Nasal cavity respiratory epithelium epithelial cell of viscerocranial mucosa (primary cell): ENCODE data around the gene FABP3. TPM values are rescaled to one million over a fixed set of nuclear protein-coding genes. Genes with fewer than 3 reads are reported as not detected.

Experiments used
- total RNA-seq: library from RNA; depleted of rRNA; stranded (reverse); fragments of >200 nt; gene quantifications from 2 replicates; pipeline ENCODE4 v1.2.3, GENCODE V29; 2014

The FABP3 gene
- 0.50 TPM in 1 of 2 replicates, not detected in the other for total RNA-seq

DNA sequence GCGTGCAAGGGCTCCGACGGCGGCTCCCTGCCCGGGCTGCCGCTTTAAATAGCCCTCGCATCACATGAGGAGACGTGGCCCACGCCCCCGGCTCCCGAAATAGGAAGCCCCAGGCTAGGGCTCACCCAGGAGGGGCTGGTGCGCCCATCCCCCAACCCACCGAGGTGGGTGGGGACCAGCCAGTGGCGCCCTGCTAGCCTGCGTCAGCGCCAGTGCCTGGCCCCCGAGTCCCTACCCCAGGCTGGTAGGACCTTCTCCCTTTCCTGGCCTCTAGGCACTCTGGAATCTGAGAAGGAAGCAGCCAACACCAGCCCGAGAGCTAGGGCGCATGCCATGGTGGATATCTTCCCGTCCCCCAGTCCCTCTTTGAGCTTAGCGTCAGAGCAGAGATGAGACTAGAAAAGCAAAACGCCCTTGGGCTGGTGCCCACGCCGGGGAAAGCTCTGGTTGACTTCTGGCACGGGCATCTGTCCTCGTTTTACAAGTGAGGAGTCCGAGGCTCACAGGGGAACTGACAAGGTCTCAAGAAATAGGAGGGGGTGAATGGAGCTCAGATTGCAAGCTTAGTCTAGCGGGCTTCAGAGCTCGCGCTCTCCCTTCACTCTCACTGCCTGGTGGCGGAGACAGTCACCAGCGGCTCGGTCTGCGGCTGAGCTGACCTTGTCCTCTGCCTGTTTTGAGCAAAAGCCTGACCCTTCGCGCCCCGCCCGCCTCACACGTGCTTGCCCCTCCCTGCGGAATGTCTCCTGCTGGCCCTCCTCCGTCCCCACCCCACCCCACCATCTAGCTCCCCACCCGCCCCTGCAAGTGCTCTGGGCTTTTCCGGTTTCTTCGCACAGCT lies at the start of gene FABP3:
Gene FABP3 (minus strand): TSS at position 21 of the 841 bp plus-strand sequence. CDS start 62 bp downstream, outside the sequence.

DNA sequence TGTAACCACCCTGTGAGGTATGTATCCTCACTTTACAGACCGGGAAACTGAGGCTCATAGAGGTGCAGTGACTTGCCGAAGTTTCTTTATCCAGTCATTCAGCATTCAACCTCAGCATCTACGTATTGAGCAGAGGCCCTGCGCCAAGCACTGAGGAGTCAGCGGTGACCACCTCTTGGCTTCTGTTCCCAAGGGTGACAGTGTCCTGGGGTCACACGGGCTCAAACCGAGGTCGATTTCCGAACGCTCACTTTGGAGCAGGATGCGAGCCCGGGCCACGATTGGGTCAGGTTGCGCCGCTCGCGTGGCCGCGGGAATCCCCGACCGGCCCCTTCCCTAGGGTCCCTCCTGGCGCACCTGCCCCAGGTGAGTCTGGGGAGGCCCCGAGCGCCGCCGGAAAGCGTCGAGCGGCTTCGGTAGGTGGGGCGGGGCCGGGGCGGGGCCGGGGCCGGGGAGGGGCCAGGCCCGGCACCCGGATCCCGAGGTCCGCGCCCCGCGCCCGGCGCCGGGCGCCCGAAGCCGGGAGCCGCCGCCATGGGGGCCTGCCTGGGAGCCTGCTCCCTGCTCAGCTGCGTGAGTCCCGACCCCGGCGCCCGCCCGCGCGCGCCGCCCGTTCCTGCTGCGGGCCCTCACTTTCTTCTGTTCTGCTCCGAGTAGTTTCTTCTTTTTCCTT lies 40.0 kb upstream of the FABP3 start, which contains the start of gene SERINC2:
Gene SERINC2 (plus strand): TSS at position 482 of the 673 bp plus-strand sequence. CDS start 53 bp downstream, at position 535.

Other genes with a start within 250 kb of the FABP3 start
- gene NKAIN1, start 133.2 kb downstream of the FABP3 start, total RNA-seq: 0.07 TPM in 1 of 2 replicates, not detected in the other
- 78.0 and 165 TPM in 2 replicates for gene SNRNP40, start 76.3 kb downstream of the FABP3 start, total RNA-seq
- 35.5 and 38.3 TPM in 2 replicates for gene ZCCHC17, start 76.0 kb downstream of the FABP3 start, total RNA-seq
- gene SERINC2, start 40.1 kb upstream of the FABP3 start, total RNA-seq: 47.8 and 182 TPM in 2 replicates
- 88.2 and 129 TPM in 2 replicates for gene TINAGL1, start 203.4 kb upstream of the FABP3 start, total RNA-seq
- not detected in 2 replicates for gene HCRTR1, start 244.6 kb upstream of the FABP3 start, total RNA-seq